Keratinocyte (primary cell): Measurements from ENCODE around the gene RAB1B. TPM values are rescaled to one million over a fixed set of nuclear protein-coding genes. Genes with fewer than 3 reads are reported as not detected.

Experiments used
- DNase-seq: peaks from one replicate; pipeline ENCODE4 v3.0.0-alpha.2; 2011; ENCODE audit warnings: low read depth, missing footprints, low spot score
- FAIRE-seq: peaks from 2 replicates; lab custom pipeline; 2011; peaks lifted over from hg19 to GRCh38; lab: Jason Lieb, UNC
- H2AFZ ChIP-seq: 2 replicates; pipeline ENCODE4 v1.6.0; 2012; ENCODE audit warnings: low read length, control low read depth, inconsistent platforms; ENCODE audit not compliant: control insufficient read depth
- H3K27ac ChIP-seq: 2 replicates; pipeline ENCODE4 v1.5.1; 2011; ENCODE audit warnings: low read length; ENCODE audit not compliant: control insufficient read depth, insufficient read depth
- H3K27me3 ChIP-seq: 3 replicates; pipeline ENCODE4 v1.6.0; 2011; ENCODE audit warnings: low read length; ENCODE audit not compliant: control insufficient read depth, insufficient read depth; ENCODE audit errors: extremely low read depth
- H3K36me3 ChIP-seq, 2 experiments: 2 replicates in 1 of 2; 3 replicates in 1 of 2; pipeline ENCODE4 v1.5.1; 2011; ENCODE audit warnings: low read length in 2 of 2, mild to moderate bottlenecking in 1 of 2; ENCODE audit not compliant: control insufficient read depth in 2 of 2, insufficient read depth in 2 of 2; ENCODE audit errors: extremely low read depth in 1 of 2
- H3K4me1 ChIP-seq: 3 replicates; pipeline ENCODE4 v1.5.1; 2011; ENCODE audit warnings: low read length; ENCODE audit not compliant: control insufficient read depth, insufficient read depth; ENCODE audit errors: extremely low read depth
- H3K4me2 ChIP-seq: 3 replicates; pipeline ENCODE4 v1.6.0; 2011; ENCODE audit warnings: low read depth, low read length; ENCODE audit not compliant: control insufficient read depth, insufficient read depth; ENCODE audit errors: extremely low read depth
- H3K4me3 ChIP-seq, 3 experiments: fragments of 200-600 bp in 1 of 3; sonication (generic) in 1 of 3; 2 replicates in 2 of 3; 3 replicates in 1 of 3; pipeline ENCODE4 v1.5.1; 2011 to 2016; ENCODE audit warnings: low read length in 3 of 3, mild to moderate bottlenecking in 3 of 3, control low read depth in 2 of 3, inconsistent platforms in 1 of 3, low read depth in 1 of 3, mixed read lengths in 1 of 3, mixed run types in 1 of 3, moderate library complexity in 1 of 3; ENCODE audit not compliant: control insufficient read depth in 2 of 3, insufficient read depth in 2 of 3; ENCODE audit errors: extremely low read depth in 1 of 3
- H3K79me2 ChIP-seq: 2 replicates; pipeline ENCODE4 v1.6.0; 2012; ENCODE audit warnings: low read length; ENCODE audit not compliant: control insufficient read depth, insufficient read depth
- H3K9ac ChIP-seq: 3 replicates; pipeline ENCODE4 v1.6.0; 2011; ENCODE audit warnings: low read length; ENCODE audit not compliant: control insufficient read depth, insufficient read depth; ENCODE audit errors: extremely low read depth
- H3K9me1 ChIP-seq: 3 replicates; pipeline ENCODE4 v1.6.0; 2011; ENCODE audit warnings: low read length; ENCODE audit not compliant: control insufficient read depth, insufficient read depth; ENCODE audit errors: extremely low read depth
- H3K9me3 ChIP-seq: 2 replicates; pipeline ENCODE4 v1.5.1; 2012; ENCODE audit warnings: low read depth, low read length; ENCODE audit not compliant: control insufficient read depth
- H4K20me1 ChIP-seq: 3 replicates; pipeline ENCODE4 v1.6.0; 2011; ENCODE audit warnings: low read length; ENCODE audit not compliant: control insufficient read depth, insufficient read depth; ENCODE audit errors: extremely low read depth
- EZH2 ChIP-seq: IDR thresholded peaks from one replicate; pipeline ENCODE4 v1.6.1; 2012; ENCODE audit warnings: inconsistent platforms, mild to moderate bottlenecking, low read length, moderate library complexity
- dilution Hi-C: fragments of 300-500 bp; cut with MboI; formaldehyde crosslinking; loops from one replicate; pipeline ENCODE4 v1.7.0; 2020; ENCODE audit warnings: low sequenced_read_pairs; ENCODE audit not compliant: extremely low pct_ligation_motif_present
- polyA plus RNA-seq, 5 experiments: library from polyadenylated mRNA; depleted of rRNA in 3 of 5; stranded (reverse) in 3 of 5; stranded (forward) in 1 of 5; unstranded in 1 of 5; fragments of >200 nt; gene quantifications; 1 replicate in 1 of 5; 2 replicates in 3 of 5; 3 replicates in 1 of 5; pipeline versions ENCODE4 v1.2.1 to v1.2.3, GENCODE V29; 2011 to 2012; ENCODE audit warnings: missing spikeins in 2 of 5, low read depth in 1 of 5, low replicate concordance in 1 of 5
- TF ChIP-seq, protein P1 (sequence below), 3 experiments: IDR thresholded peaks in 1 of 3; conservative IDR thresholded peaks in 1 of 3; optimal IDR thresholded peaks in 1 of 3; 2 replicates in 2 of 3; 3 replicates in 1 of 3; pipeline versions ENCODE3 to v1.5.1; 2011; ENCODE audit warnings: low read length in 3 of 3, mild to moderate bottlenecking in 3 of 3, moderate library complexity in 2 of 3, control low read depth in 1 of 3, inconsistent platforms in 1 of 3; ENCODE audit not compliant: insufficient read depth in 2 of 3; ENCODE audit errors: extremely low read depth in 1 of 3

The RAB1B gene
- polyA plus RNA-seq, 1 donor (not counting 4 experiments of a cell fraction or from before 2014, with no cell fraction given): 133 TPM

DNA sequence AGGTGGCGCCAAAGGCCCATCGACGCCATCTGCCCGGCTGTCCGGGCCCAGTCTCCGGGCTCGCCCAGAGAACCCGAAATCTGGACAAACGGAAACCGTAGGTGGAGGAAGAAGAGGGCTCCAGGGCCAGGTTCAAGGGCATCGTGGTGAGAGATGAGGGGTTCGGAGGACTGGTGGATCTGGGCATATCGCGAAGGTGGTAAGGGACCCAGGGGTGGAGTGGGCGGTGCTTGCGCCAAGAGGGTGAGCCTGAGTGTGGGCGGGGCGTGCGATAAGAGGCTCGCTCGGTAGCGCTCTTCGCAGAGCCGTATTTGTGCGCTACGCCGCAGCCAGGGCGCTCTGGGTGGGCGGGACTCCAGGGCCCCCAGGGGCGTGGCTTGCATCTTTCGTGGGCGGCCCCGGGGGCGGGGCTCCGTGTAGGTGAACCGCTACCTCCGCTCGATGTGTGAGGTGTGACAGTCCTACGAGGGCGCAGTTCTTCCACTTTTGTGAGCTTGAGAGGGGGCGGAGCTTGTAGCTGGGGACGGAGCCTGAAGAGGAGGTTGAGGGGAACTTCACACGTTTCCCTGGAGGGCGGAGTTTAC is 43.6 kb downstream of the RAB1B start:
- Histone ChIP-seq H3K27me3 (peaks cover 16% of the 10 kb centered on the region), H3K79me2 (no peaks in the 10 kb centered on the region), H3K9me3 (no peaks in the 10 kb centered on the region), H3K4me1 (peaks cover 2% of the 10 kb centered on the region), H3K4me2 (peak overlapping the region; percentile 95), H4K20me1 (no peaks in the 10 kb centered on the region), H2AFZ (peak overlapping the region; percentile 99), H3K27ac (peak overlapping the region; percentile 72), H3K36me3 (no peaks in the 10 kb centered on the region), H3K9ac (peak overlapping the region; percentile 76), H3K4me3 (peak overlapping the region; percentile 48 to 86 (median 79)), H3K9me1 (no peaks in the 10 kb centered on the region)
- DNase-seq (peak; percentile 76), FAIRE-seq (peak; percentile 90)
- TF ChIP-seq, protein P1, sequence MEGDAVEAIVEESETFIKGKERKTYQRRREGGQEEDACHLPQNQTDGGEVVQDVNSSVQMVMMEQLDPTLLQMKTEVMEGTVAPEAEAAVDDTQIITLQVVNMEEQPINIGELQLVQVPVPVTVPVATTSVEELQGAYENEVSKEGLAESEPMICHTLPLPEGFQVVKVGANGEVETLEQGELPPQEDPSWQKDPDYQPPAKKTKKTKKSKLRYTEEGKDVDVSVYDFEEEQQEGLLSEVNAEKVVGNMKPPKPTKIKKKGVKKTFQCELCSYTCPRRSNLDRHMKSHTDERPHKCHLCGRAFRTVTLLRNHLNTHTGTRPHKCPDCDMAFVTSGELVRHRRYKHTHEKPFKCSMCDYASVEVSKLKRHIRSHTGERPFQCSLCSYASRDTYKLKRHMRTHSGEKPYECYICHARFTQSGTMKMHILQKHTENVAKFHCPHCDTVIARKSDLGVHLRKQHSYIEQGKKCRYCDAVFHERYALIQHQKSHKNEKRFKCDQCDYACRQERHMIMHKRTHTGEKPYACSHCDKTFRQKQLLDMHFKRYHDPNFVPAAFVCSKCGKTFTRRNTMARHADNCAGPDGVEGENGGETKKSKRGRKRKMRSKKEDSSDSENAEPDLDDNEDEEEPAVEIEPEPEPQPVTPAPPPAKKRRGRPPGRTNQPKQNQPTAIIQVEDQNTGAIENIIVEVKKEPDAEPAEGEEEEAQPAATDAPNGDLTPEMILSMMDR (optimal IDR thresholded peaks at IDR 0.05 in 1 of 3, IDR thresholded peaks at IDR 0.05 in 1 of 3, conservative IDR thresholded peaks at IDR 0.05 in 1 of 3; ENCODE audit: extremely low read depth in 1 of 3, insufficient read depth in 2 of 3, low read length in 3 of 3): peak in 2 of 3 experiments; percentile 59 to 93
- no peak for TF ChIP-seq EZH2
- dilution Hi-C loops: no loop called here

DNA sequence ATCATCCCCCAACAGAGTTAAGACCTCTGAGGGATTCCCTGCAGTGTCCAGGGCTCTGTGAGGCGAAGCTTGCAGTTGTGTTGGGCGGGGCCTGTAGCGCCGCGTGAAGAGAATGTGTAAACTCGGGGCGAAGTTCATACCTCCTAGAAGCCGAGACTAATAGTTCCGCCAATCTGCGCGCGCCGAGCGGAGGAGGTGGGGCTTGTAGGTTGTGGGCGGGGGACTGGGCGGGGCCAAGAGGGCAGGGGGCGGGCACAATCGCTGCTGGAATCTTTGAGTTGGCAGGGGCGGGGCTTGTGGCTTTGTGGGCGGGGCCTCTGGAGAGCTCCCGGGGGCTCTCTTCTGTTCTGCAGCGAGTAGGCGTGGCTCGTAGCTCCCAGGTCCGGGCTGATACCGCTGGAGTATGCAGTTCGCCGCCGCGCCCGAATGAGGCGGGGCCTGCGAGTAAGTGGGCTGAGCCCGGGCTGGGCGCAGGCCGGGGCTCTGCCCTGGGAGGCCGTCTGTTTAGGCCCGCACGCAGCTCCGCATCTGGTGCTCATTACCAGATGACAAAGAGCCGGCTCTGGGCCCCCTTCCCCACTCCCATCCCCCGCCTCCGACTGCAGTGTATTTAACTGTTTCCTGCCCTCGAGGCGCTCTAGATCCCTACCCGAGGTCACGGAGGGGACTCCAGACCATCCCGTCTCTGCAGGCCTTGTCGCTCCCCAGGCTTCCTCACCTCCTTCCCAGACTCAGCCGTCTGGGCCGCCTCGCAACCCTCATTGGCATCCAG is 44.3 kb downstream of the RAB1B start:
- Histone ChIP-seq H3K27ac (peak overlapping the region; percentile 72), H3K4me3 (peak overlapping the region; percentile 48 to 86 (median 70)), H3K9ac (peak overlapping the region; percentile 76), H4K20me1 (no peaks in the 10 kb centered on the region), H3K4me1 (peaks cover 5% of the 10 kb centered on the region), H2AFZ (peak overlapping the region; percentile 97), H3K27me3 (peaks cover 16% of the 10 kb centered on the region), H3K36me3 (no peaks in the 10 kb centered on the region), H3K9me3 (no peaks in the 10 kb centered on the region), H3K9me1 (no peaks in the 10 kb centered on the region), H3K4me2 (peak overlapping the region; percentile 95), H3K79me2 (no peaks in the 10 kb centered on the region)
- dilution Hi-C loops: no loop called here
- FAIRE-seq: peak; percentile 29
- peak; percentile 93 for DNase-seq
- TF ChIP-seq, protein P1 (optimal IDR thresholded peaks at IDR 0.05 in 1 of 3, IDR thresholded peaks at IDR 0.05 in 1 of 3, conservative IDR thresholded peaks at IDR 0.05 in 1 of 3; ENCODE audit: extremely low read depth in 1 of 3, insufficient read depth in 2 of 3, low read length in 3 of 3): no peak
- TF ChIP-seq EZH2: no peak
